ENCODE data around the gene GRID2.

GRID2 gene

GRCh38 chr4:92996533-92996932 lies 692.8 kb downstream of the GRID2 start:
- Mint-ChIP-seq H3K4me3 (no peak overlapping the region), H3K36me3 (no peaks in the 10 kb centered on the region), H3K27me3 (no peaks in the 10 kb centered on the region), H3K4me1 (no peaks in the 10 kb centered on the region), H3K9me3 (no peaks in the 10 kb centered on the region), H3K27ac (no peak overlapping the region)
- DNase-seq = no peak
- CTCF ChIA-PET = no interaction called here

GRCh38 chr4:93000910-93001309 lies 697.1 kb downstream of the GRID2 start:
- no peaks in the 10 kb centered on the region for H3K27me3 Mint-ChIP-seq
- no peaks in the 10 kb centered on the region for H3K9me3 Mint-ChIP-seq
- no peak overlapping the region for H3K4me3 Mint-ChIP-seq
- H3K36me3 Mint-ChIP-seq = no peaks in the 10 kb centered on the region
- no peak overlapping the region for H3K27ac Mint-ChIP-seq
- no peaks in the 10 kb centered on the region for H3K4me1 Mint-ChIP-seq
- CTCF ChIA-PET = no interaction called here
- no peak for DNase-seq

- Mint-ChIP-seq H3K27me3 (no peaks in the 10 kb centered on the region), H3K4me3 (no peak overlapping the region), H3K4me1 (no peaks in the 10 kb centered on the region), H3K27ac (no peak overlapping the region), H3K36me3 (no peaks in the 10 kb centered on the region), H3K9me3 (no peaks in the 10 kb centered on the region)
- no peak for DNase-seq
- CTCF ChIA-PET = no interaction called here
Measured at GRCh38 chr4:93002240-93002639, 698.5 kb downstream of the GRID2 start.

GRCh38 chr4:93016350-93016749 lies 712.6 kb downstream of the GRID2 start:
- CTCF ChIA-PET = no interaction called here
- Mint-ChIP-seq H3K4me1 (no peaks in the 10 kb centered on the region), H3K4me3 (no peak overlapping the region), H3K36me3 (no peaks in the 10 kb centered on the region), H3K27me3 (no peaks in the 10 kb centered on the region), H3K9me3 (peaks cover 6% of the 10 kb centered on the region), H3K27ac (no peak overlapping the region)
- DNase-seq = no peak

- Mint-ChIP-seq H3K9me3 (peaks cover 6% of the 10 kb centered on the region), H3K27me3 (no peaks in the 10 kb centered on the region), H3K4me1 (no peaks in the 10 kb centered on the region), H3K4me3 (no peak overlapping the region), H3K27ac (no peak overlapping the region), H3K36me3 (no peaks in the 10 kb centered on the region)
- no peak for DNase-seq
- CTCF ChIA-PET = no interaction called here
Measured at GRCh38 chr4:93018243-93018642, 714.5 kb downstream of the GRID2 start.

GRCh38 chr4:93018806-93019205 lies 715.0 kb downstream of the GRID2 start:
- DNase-seq = no peak
- no peaks in the 10 kb centered on the region for H3K4me1 Mint-ChIP-seq
- no peaks in the 10 kb centered on the region for H3K27me3 Mint-ChIP-seq
- H3K36me3 Mint-ChIP-seq = no peaks in the 10 kb centered on the region
- H3K27ac Mint-ChIP-seq = no peak overlapping the region
- H3K4me3 Mint-ChIP-seq = no peak overlapping the region
- CTCF ChIA-PET = no interaction called here
- H3K9me3 Mint-ChIP-seq = peaks cover 6% of the 10 kb centered on the region

- no peak overlapping the region for H3K27ac Mint-ChIP-seq
- H3K36me3 Mint-ChIP-seq = no peaks in the 10 kb centered on the region
- no peaks in the 10 kb centered on the region for H3K4me1 Mint-ChIP-seq
Measured at GRCh38 chr4:93029769-93030168, 726.0 kb downstream of the GRID2 start.

DNA sequence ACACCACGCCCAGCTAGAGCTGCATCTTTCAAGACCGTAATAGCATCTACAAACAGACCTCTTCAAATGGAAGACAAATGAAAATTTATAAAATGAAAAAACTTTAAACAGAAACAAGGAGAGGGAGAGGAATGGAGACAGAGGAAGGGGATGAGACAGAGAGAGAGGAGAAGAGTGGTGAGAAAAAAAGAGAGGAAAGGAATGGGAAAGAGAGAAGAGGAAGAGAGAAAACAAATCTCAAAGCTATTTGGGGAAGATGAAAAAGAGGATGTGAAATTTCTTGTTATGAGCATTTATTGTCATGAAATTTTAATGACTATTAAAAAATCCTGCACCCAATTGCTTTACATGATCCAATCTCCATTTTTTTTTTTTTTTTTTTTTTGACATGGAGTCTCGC lies 726.9 kb downstream of the GRID2 start:
- H3K27me3 Mint-ChIP-seq = no peaks in the 10 kb centered on the region
- no peaks in the 10 kb centered on the region for H3K4me1 Mint-ChIP-seq
- no peak for DNase-seq
- peaks cover 8% of the 10 kb centered on the region for H3K9me3 Mint-ChIP-seq
- H3K27ac Mint-ChIP-seq = no peak overlapping the region
- H3K36me3 Mint-ChIP-seq = no peaks in the 10 kb centered on the region
- H3K4me3 Mint-ChIP-seq = no peak overlapping the region
- CTCF ChIA-PET = no interaction called here

More at GRCh38 chr4:93029769-93030168, 726.0 kb downstream of the GRID2 start:
- Mint-ChIP-seq H3K4me3 (no peak overlapping the region), H3K9me3 (peaks cover 8% of the 10 kb centered on the region), H3K27me3 (no peaks in the 10 kb centered on the region)
- no peak for DNase-seq
- CTCF ChIA-PET = no interaction called here

DNA sequence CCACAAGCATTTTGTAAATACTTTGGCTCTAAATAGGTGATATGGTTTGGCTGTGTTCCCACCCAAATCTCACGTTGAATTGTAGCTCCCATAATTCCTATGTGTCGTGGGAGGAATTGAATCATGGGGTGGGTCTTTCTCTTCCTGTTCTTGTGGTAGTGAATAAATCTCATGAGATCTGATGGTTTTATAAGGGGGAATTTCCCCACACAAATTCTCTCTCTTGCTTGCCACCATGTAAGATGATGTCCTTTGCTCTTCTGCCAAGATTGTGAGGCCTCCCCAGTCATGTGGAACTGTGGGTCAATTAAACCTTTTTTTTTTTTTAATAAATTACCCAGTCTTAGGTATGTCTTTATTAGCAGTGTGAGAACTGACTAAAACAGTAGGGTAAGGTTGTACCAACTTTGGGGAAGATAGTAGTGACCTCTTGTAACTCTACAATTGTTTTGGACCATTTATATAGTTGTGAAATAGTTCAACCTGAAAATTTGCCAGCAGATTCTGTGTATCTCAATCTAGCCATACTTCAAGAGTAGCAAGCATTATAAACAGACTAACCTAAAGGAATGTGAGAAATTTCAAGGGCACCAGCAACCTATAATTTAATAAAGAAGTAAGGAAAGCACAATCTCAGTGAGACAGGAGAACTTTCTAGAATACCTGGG lies 727.8 kb downstream of the GRID2 start:
- Mint-ChIP-seq H3K27me3 (no peaks in the 10 kb centered on the region), H3K27ac (no peak overlapping the region), H3K36me3 (no peaks in the 10 kb centered on the region), H3K9me3 (peaks cover 8% of the 10 kb centered on the region), H3K4me3 (no peak overlapping the region), H3K4me1 (no peaks in the 10 kb centered on the region)
- CTCF ChIA-PET = no interaction called here
- no peak for DNase-seq

DNA sequence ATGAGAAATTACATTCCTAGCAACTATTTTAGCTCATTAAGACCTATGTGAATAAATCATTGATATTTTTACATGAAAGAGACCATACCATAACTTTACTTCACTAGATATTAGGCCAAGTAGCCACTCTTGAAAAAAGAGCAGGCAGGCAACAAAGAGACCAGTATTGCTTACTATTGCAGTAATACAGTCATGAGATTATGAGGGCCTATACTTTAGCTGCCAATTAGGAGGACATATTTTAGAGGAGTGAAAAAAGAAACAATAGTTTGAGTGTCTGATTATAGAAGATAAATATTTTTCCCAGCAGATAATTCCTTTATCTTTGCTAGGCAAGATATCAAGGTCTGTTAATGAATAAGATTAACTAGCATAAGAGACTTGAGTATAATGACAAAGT lies 739.0 kb downstream of the GRID2 start:
- Mint-ChIP-seq H3K4me1 (no peaks in the 10 kb centered on the region), H3K36me3 (no peaks in the 10 kb centered on the region)
- CTCF ChIA-PET = no interaction called here

DNA sequence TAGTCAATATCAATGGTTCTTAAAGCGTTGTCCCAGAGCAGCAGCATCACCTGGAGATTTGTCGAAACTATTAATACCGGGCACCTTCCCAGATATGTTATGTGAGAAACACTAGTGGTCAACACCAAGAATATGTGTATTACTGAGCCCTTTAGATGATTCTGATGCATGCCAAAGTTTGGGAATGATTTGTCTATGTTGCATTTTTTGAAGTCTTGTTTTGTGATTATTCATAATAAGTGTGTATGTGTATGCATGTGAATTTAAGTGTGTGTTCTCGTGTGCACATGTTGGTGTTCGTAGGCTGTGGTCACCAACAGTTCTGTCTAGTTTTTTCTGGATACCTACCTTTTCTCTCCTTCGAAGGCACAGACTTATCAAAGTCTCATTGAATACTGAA lies 749.4 kb downstream of the GRID2 start:
- no peak overlapping the region for H3K27ac Mint-ChIP-seq
- no peak for DNase-seq
- H3K4me1 Mint-ChIP-seq = no peaks in the 10 kb centered on the region
- no peaks in the 10 kb centered on the region for H3K27me3 Mint-ChIP-seq
- CTCF ChIA-PET = no interaction called here
- no peak overlapping the region for H3K4me3 Mint-ChIP-seq
- H3K36me3 Mint-ChIP-seq = no peaks in the 10 kb centered on the region
- no peaks in the 10 kb centered on the region for H3K9me3 Mint-ChIP-seq

More for the DNA sequence above, 739.0 kb downstream of the GRID2 start:
- no peaks in the 10 kb centered on the region for H3K27me3 Mint-ChIP-seq
- H3K4me3 Mint-ChIP-seq = no peak overlapping the region
- no peak overlapping the region for H3K27ac Mint-ChIP-seq
- no peak for DNase-seq
- H3K9me3 Mint-ChIP-seq = peaks cover 2% of the 10 kb centered on the region

DNA sequence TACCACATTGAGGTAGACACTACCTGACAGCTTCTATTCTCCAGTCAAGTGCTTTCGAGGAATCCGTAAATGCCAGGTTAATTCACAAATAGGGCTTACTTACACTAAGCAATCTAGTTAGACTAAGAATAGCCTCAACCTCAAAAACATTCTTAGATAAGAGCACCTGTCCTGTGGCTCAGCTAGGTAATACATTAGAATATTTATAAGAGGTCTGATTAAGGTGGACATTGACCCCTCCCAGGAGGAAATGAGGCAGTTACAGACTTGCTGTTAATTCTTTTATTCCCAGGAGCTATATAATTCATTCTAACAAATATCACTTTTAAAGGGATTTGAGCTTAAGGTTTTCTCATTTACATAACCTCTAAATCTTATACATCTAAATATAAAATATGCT lies 758.1 kb downstream of the GRID2 start:
- H3K4me1 Mint-ChIP-seq = no peaks in the 10 kb centered on the region
- H3K27me3 Mint-ChIP-seq = no peaks in the 10 kb centered on the region
- no peaks in the 10 kb centered on the region for H3K9me3 Mint-ChIP-seq
- no peak overlapping the region for H3K4me3 Mint-ChIP-seq
- DNase-seq = no peak
- no peak overlapping the region for H3K27ac Mint-ChIP-seq
- no peaks in the 10 kb centered on the region for H3K36me3 Mint-ChIP-seq
- CTCF ChIA-PET = no interaction called here

GRCh38 chr4:93063325-93063724 lies 759.6 kb downstream of the GRID2 start:
- Mint-ChIP-seq H3K4me3 (no peak overlapping the region), H3K27me3 (no peaks in the 10 kb centered on the region), H3K36me3 (no peaks in the 10 kb centered on the region), H3K27ac (no peak overlapping the region), H3K9me3 (no peaks in the 10 kb centered on the region), H3K4me1 (no peaks in the 10 kb centered on the region)
- CTCF ChIA-PET = no interaction called here
- no peak for DNase-seq

GRCh38 chr4:93065790-93066189 lies 762.0 kb downstream of the GRID2 start:
- DNase-seq = no peak
- Mint-ChIP-seq H3K9me3 (peaks cover 2% of the 10 kb centered on the region), H3K4me1 (no peaks in the 10 kb centered on the region), H3K27me3 (no peaks in the 10 kb centered on the region), H3K27ac (no peak overlapping the region), H3K36me3 (no peaks in the 10 kb centered on the region), H3K4me3 (no peak overlapping the region)
- CTCF ChIA-PET = no interaction called here

DNA sequence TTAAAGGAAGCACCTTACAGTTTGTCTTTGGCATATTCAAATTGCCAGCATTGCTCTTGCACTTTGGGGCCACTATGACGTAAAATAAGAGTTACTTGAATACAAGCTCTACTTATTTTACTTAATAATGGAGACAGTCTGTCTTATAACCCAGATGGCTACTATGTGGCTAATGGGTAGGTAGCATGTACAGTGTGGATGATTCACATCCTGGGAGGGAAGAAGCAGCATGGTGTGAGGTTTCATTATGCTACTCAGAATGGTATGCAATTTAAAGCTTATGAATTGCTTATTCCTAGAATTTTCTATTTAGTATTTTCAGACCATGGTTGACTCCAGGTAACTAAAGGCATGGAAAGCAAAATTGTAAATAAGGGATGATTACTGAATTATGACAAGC lies 763.0 kb downstream of the GRID2 start:
- Mint-ChIP-seq H3K27me3 (no peaks in the 10 kb centered on the region), H3K9me3 (peaks cover 2% of the 10 kb centered on the region), H3K4me1 (no peaks in the 10 kb centered on the region), H3K27ac (no peak overlapping the region), H3K36me3 (no peaks in the 10 kb centered on the region), H3K4me3 (no peak overlapping the region)
- CTCF ChIA-PET = no interaction called here
- no peak for DNase-seq

DNA sequence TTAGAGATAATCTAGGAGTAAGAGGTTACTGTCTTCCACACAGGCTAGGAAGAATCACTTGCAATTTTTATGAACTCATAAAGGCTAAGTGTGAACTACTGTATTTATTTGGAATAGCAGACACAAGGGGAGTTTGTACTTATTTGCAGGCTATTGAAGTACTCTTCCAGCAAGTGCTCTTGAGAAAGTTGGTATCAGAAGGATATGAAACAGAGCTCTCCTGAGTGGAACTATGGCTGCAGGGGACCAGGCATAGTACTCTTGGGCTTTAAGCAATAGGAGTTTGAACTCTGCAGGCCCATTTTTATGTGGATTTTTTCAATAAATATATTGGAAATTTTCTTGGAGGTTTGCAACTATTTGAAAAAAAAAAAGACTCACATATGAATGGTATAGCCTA lies 768.5 kb downstream of the GRID2 start:
- CTCF ChIA-PET = no interaction called here
- H3K36me3 Mint-ChIP-seq = no peaks in the 10 kb centered on the region
- H3K27ac Mint-ChIP-seq = no peak overlapping the region
- H3K4me1 Mint-ChIP-seq = no peaks in the 10 kb centered on the region
- peaks cover 5% of the 10 kb centered on the region for H3K9me3 Mint-ChIP-seq
- H3K27me3 Mint-ChIP-seq = no peaks in the 10 kb centered on the region
- no peak for DNase-seq
- no peak overlapping the region for H3K4me3 Mint-ChIP-seq
